ENCODE data around the gene DRAP1.

The DRAP1 gene

DNA sequence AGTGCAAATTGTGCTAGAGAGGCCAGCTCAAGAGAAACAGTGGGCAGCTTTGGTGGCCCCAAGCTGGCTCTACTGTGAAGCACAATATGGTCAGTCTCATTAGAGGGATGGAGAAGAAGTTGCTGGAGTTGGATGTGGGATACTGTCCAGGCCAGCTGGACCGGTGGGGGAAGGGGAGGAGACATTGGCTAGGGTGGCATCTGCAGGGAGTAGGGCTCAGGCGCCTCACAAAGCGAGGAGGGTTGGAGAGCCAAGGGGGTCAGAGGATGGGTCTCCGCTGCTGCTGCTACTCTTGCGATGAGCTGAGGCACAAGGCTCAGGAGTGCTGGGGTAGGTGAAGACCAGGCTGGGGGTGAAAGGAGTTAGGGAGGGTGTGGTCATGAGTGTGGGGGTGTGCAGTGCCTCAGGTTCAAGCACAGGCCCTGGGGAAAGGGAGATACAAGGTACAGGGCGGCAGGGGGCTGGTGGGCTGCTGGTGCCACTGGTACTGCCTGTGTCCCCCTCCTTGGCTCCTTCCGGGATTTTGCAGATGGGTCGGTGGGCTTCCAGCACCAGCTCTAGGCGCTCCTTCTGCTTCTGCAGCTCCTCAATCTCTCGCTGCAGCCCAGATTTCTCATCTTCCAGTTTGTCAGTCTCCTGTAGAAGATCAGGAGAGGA, 26.4 kb upstream of the DRAP1 start:
- Histone ChIP-seq H3K9me2 (replicated peaks; ENCODE audit: low read depth, low read length) (no peaks in the 10 kb centered on the region), H3K36me3 (ENCODE audit: insufficient read depth, low read length) (no peaks in the 10 kb centered on the region), H4K20me1 (ENCODE audit: insufficient read depth, low read length, poor library complexity, severe bottlenecking) (peaks cover 19% of the 10 kb centered on the region), H3K4me3 (ENCODE audit: low read length, poor library complexity, severe bottlenecking) (peak overlapping the region; percentile 85), H3K27me3 (ENCODE audit: insufficient read depth, low read length, poor library complexity, severe bottlenecking) (no peaks in the 10 kb centered on the region), H3K9me3 (ENCODE audit: insufficient read depth, low read depth, low read length) (no peaks in the 10 kb centered on the region), H3K9ac (ENCODE audit: low read depth, low read length, poor library complexity, severe bottlenecking) (peak overlapping the region; percentile 98), H3K4me1 (ENCODE audit: insufficient read depth, low read length, poor library complexity, severe bottlenecking) (peaks cover 48% of the 10 kb centered on the region), H3K4me2 (ENCODE audit: low read depth, low read length, poor library complexity, severe bottlenecking) (peak overlapping the region; percentile 92), H3K79me2 (ENCODE audit: insufficient read depth, low read length) (peaks cover 31% of the 10 kb centered on the region), H3F3A (ENCODE audit: low read depth) (peaks cover 3% of the 10 kb centered on the region; the same call in 1 of the 2 replicates), H2AFZ (ENCODE audit: low read length) (no peak overlapping the region)
- TF ChIP-seq, protein P1, sequence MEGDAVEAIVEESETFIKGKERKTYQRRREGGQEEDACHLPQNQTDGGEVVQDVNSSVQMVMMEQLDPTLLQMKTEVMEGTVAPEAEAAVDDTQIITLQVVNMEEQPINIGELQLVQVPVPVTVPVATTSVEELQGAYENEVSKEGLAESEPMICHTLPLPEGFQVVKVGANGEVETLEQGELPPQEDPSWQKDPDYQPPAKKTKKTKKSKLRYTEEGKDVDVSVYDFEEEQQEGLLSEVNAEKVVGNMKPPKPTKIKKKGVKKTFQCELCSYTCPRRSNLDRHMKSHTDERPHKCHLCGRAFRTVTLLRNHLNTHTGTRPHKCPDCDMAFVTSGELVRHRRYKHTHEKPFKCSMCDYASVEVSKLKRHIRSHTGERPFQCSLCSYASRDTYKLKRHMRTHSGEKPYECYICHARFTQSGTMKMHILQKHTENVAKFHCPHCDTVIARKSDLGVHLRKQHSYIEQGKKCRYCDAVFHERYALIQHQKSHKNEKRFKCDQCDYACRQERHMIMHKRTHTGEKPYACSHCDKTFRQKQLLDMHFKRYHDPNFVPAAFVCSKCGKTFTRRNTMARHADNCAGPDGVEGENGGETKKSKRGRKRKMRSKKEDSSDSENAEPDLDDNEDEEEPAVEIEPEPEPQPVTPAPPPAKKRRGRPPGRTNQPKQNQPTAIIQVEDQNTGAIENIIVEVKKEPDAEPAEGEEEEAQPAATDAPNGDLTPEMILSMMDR (conservative IDR thresholded peaks at IDR 0.05; ENCODE audit: low read length) = no peak
- TF ChIP-seq EZH2phosphoT487 (IDR thresholded peaks at IDR 0.05; ENCODE audit: borderline replicate concordance) = no peak

GRCh38 chr11:65894034-65894591, 25.1 kb upstream of the DRAP1 start:
- Histone ChIP-seq H3K4me1 (ENCODE audit: insufficient read depth, low read length, poor library complexity, severe bottlenecking) (peaks cover 41% of the 10 kb centered on the region), H3K9ac (ENCODE audit: low read depth, low read length, poor library complexity, severe bottlenecking) (peak overlapping the region; percentile 98), H3K4me2 (ENCODE audit: low read depth, low read length, poor library complexity, severe bottlenecking) (peak overlapping the region; percentile 92), H4K20me1 (ENCODE audit: insufficient read depth, low read length, poor library complexity, severe bottlenecking) (peaks cover 19% of the 10 kb centered on the region), H3F3A (ENCODE audit: low read depth) (peaks cover 3% of the 10 kb centered on the region; the same call in 1 of the 2 replicates), H3K36me3 (ENCODE audit: insufficient read depth, low read length) (no peaks in the 10 kb centered on the region), H3K4me3 (ENCODE audit: low read length, poor library complexity, severe bottlenecking) (peak overlapping the region; percentile 85), H3K9me3 (ENCODE audit: insufficient read depth, low read depth, low read length) (no peaks in the 10 kb centered on the region), H2AFZ (ENCODE audit: low read length) (peak overlapping the region; percentile 93), H3K79me2 (ENCODE audit: insufficient read depth, low read length) (peaks cover 27% of the 10 kb centered on the region), H3K27me3 (ENCODE audit: insufficient read depth, low read length, poor library complexity, severe bottlenecking) (no peaks in the 10 kb centered on the region), H3K9me2 (replicated peaks; ENCODE audit: low read depth, low read length) (no peaks in the 10 kb centered on the region)
- no peak for TF ChIP-seq EZH2phosphoT487 (IDR thresholded peaks at IDR 0.05; ENCODE audit: borderline replicate concordance)
- TF ChIP-seq, protein P1 (conservative IDR thresholded peaks at IDR 0.05; ENCODE audit: low read length) = peak; percentile 17

- no peaks in the 10 kb centered on the region for H3K9me3 ChIP-seq (ENCODE audit: insufficient read depth, low read depth, low read length)
- H3K4me3 ChIP-seq (ENCODE audit: low read length, poor library complexity, severe bottlenecking) = no peak overlapping the region
- H4K20me1 ChIP-seq (ENCODE audit: insufficient read depth, low read length, poor library complexity, severe bottlenecking) = peaks cover 19% of the 10 kb centered on the region
- H3K4me2 ChIP-seq (ENCODE audit: low read depth, low read length, poor library complexity, severe bottlenecking) = no peak overlapping the region
- no peak overlapping the region for H3K9ac ChIP-seq (ENCODE audit: low read depth, low read length, poor library complexity, severe bottlenecking)
- H2AFZ ChIP-seq (ENCODE audit: low read length) = no peak overlapping the region
- no peaks in the 10 kb centered on the region for H3K36me3 ChIP-seq (ENCODE audit: insufficient read depth, low read length)
- peaks cover 3% of the 10 kb centered on the region; the same call in 1 of the 2 replicates for H3F3A ChIP-seq (ENCODE audit: low read depth)
- H3K9me2 ChIP-seq (replicated peaks; ENCODE audit: low read depth, low read length) = no peaks in the 10 kb centered on the region
- no peak for TF ChIP-seq EZH2phosphoT487 (IDR thresholded peaks at IDR 0.05; ENCODE audit: borderline replicate concordance)
- TF ChIP-seq, protein P1 (conservative IDR thresholded peaks at IDR 0.05; ENCODE audit: low read length) = no peak
- H3K27me3 ChIP-seq (ENCODE audit: insufficient read depth, low read length, poor library complexity, severe bottlenecking) = no peaks in the 10 kb centered on the region
- peaks cover 30% of the 10 kb centered on the region for H3K4me1 ChIP-seq (ENCODE audit: insufficient read depth, low read length, poor library complexity, severe bottlenecking)
- peaks cover 27% of the 10 kb centered on the region for H3K79me2 ChIP-seq (ENCODE audit: insufficient read depth, low read length)
Observed at GRCh38 chr11:65895482-65895981, 23.7 kb upstream of the DRAP1 start.
